H1 (cell line): ENCODE measurements around the gene ATF3. TPM values are rescaled to one million over a fixed set of nuclear protein-coding genes. Genes with fewer than 3 reads are reported as not detected.

Source experiments
- CTCF ChIA-PET: fragments of 300-600 bp; sonication (Branson Sonifier 250); formaldehyde crosslinking; loops from one replicate; lab custom pipeline; 2021; ENCODE audit not compliant: partially characterized antibody; lab: Charles Lee
- POLR2A ChIA-PET: fragments of 300-600 bp; sonication (Branson Sonifier 250); formaldehyde crosslinking; loops from one replicate; lab custom pipeline; 2021; ENCODE audit warnings: inconsistent platforms; ENCODE audit not compliant: partially characterized antibody; lab: Charles Lee
- DNase-seq, 2 experiments: peaks; one replicate each; pipeline versions ENCODE4 v3.0.0 to v3.0.0-alpha.2; 2010 to 2022; ENCODE audit warnings: low spot score in 2 of 2, low read depth in 1 of 2, mixed read lengths in 1 of 2
- FAIRE-seq: peaks from 2 replicates; lab custom pipeline; 2011; peaks lifted over from hg19 to GRCh38; lab: Jason Lieb, UNC
- H2AFZ ChIP-seq: 2 replicates; pipeline ENCODE4 v1.8.1; 2012; ENCODE audit warnings: low read length, inconsistent platforms
- H2AK5ac ChIP-seq: 2 replicates; pipeline ENCODE4 v1.6.1; 2013; ENCODE audit warnings: low read depth, low read length
- H2BK120ac ChIP-seq: replicated peaks from 2 replicates; pipeline ENCODE3; 2013; ENCODE audit warnings: low read depth, low read length, inconsistent platforms
- H2BK12ac ChIP-seq: 2 replicates; pipeline ENCODE4 v1.6.1; 2013; ENCODE audit warnings: low read depth, low read length
- H2BK15ac ChIP-seq: 2 replicates; pipeline ENCODE4 v1.6.1; 2013; ENCODE audit warnings: low read length
- H2BK20ac ChIP-seq: 2 replicates; pipeline ENCODE4 v1.6.1; 2013; ENCODE audit warnings: low read length
- H2BK5ac ChIP-seq: 2 replicates; pipeline ENCODE4 v1.6.1; 2013; ENCODE audit warnings: low read depth, low read length
- H3K14ac ChIP-seq: 2 replicates; pipeline ENCODE4 v1.6.1; 2013; ENCODE audit warnings: inconsistent platforms; ENCODE audit not compliant: insufficient read length
- H3K18ac ChIP-seq: 2 replicates; pipeline ENCODE4 v1.6.1; 2013; ENCODE audit warnings: low read length; ENCODE audit errors: extremely low read depth
- H3K23ac ChIP-seq: 2 replicates; pipeline ENCODE4 v1.6.1; 2013; ENCODE audit warnings: inconsistent platforms; ENCODE audit not compliant: insufficient read length
- H3K23me2 ChIP-seq: 2 replicates; pipeline ENCODE4 v1.6.1; 2013; ENCODE audit warnings: low read depth, low read length
- H3K27ac ChIP-seq: 2 replicates; pipeline ENCODE4 v1.6.1; 2011; ENCODE audit warnings: low read depth, low read length, inconsistent platforms
- H3K27me3 ChIP-seq, 4 experiments: replicated peaks in 1 of 4; 1 replicate in 1 of 4; 2 replicates in 3 of 4; pipeline versions ENCODE4 v1.6.1 to v1.8.1; 2011 to 2013; ENCODE audit warnings: low read length in 3 of 4, mild to moderate bottlenecking in 3 of 4, inconsistent platforms in 2 of 4, mixed read lengths in 2 of 4, moderate library complexity in 1 of 4; ENCODE audit not compliant: control insufficient read depth in 3 of 4, insufficient read depth in 3 of 4; ENCODE audit errors: extremely low read depth in 1 of 4
- H3K36me3 ChIP-seq, 4 experiments: 2 replicates each; pipeline versions ENCODE4 v1.6.1 to v1.8.1; 2011 to 2013; ENCODE audit warnings: mild to moderate bottlenecking in 4 of 4, low read length in 3 of 4, moderate library complexity in 2 of 4, control low read depth in 1 of 4, inconsistent platforms in 1 of 4; ENCODE audit not compliant: insufficient read depth in 4 of 4, control insufficient read depth in 2 of 4
- H3K4ac ChIP-seq: replicated peaks from 2 replicates; pipeline ENCODE3; 2013; ENCODE audit warnings: low read length, low read depth, mixed read lengths, inconsistent platforms; ENCODE audit not compliant: insufficient read length
- H3K4me1 ChIP-seq, 4 experiments: replicated peaks in 1 of 4; 1 replicate in 1 of 4; 2 replicates in 3 of 4; pipeline versions ENCODE4 v1.6.1 to v1.8.1; 2011 to 2013; ENCODE audit warnings: low read length in 3 of 4, inconsistent platforms in 2 of 4, mixed read lengths in 1 of 4; ENCODE audit not compliant: insufficient read depth in 4 of 4, control insufficient read depth in 3 of 4
- H3K4me2 ChIP-seq, 2 experiments: 2 replicates each; pipeline versions ENCODE4 v1.6.1 to v1.8.1; 2011 to 2013; ENCODE audit warnings: low read depth in 2 of 2, low read length in 2 of 2, control low read depth in 1 of 2, inconsistent platforms in 1 of 2, mild to moderate bottlenecking in 1 of 2; ENCODE audit not compliant: insufficient read depth in 1 of 2
- H3K4me3 ChIP-seq, 4 experiments: fragments of 200-600, 300-600 bp in 1 of 4; sonication (generic), shearing (Covaris generic), sonication (Bioruptor Twin) in 1 of 4; 2 replicates each; pipeline versions ENCODE4 v1.5.1 to v1.8.1; 2011 to 2016; ENCODE audit warnings: low read length in 4 of 4, low read depth in 3 of 4, control low read depth in 2 of 4, inconsistent platforms in 2 of 4, mild to moderate bottlenecking in 2 of 4, mixed read lengths in 1 of 4, moderate library complexity in 1 of 4; ENCODE audit not compliant: insufficient read depth in 2 of 4; ENCODE audit errors: extremely low read depth in 1 of 4
- H3K56ac ChIP-seq: replicated peaks from 2 replicates; pipeline ENCODE3; 2013; ENCODE audit warnings: low read depth, mild to moderate bottlenecking, mixed read lengths, low read length, inconsistent platforms; ENCODE audit not compliant: insufficient read length
- H3K79me1 ChIP-seq: 2 replicates; pipeline ENCODE4 v1.6.1; 2013; ENCODE audit warnings: low read depth, low read length, control low read depth
- H3K79me2 ChIP-seq, 2 experiments: 2 replicates each; pipeline versions ENCODE4 v1.6.1 to v1.8.1; 2012 to 2013; ENCODE audit warnings: low read length in 2 of 2, mild to moderate bottlenecking in 2 of 2, inconsistent platforms in 1 of 2; ENCODE audit not compliant: insufficient read depth in 2 of 2, control insufficient read depth in 1 of 2
- H3K9ac ChIP-seq, 4 experiments: replicated peaks in 1 of 4; 1 replicate in 1 of 4; 2 replicates in 3 of 4; pipeline versions ENCODE4 v1.6.1 to v1.8.1; 2011 to 2013; ENCODE audit warnings: low read depth in 3 of 4, low read length in 3 of 4, control low read depth in 2 of 4, mild to moderate bottlenecking in 2 of 4, moderate library complexity in 2 of 4, inconsistent platforms in 1 of 4; ENCODE audit errors: extremely low read depth in 1 of 4
- H3K9me3 ChIP-seq, 2 experiments: 2 replicates each; pipeline versions ENCODE4 v1.6.1 to v1.8.1; 2012 to 2013; ENCODE audit warnings: mild to moderate bottlenecking in 2 of 2, moderate library complexity in 2 of 2, control low read depth in 1 of 2, inconsistent platforms in 1 of 2, low read depth in 1 of 2, low read length in 1 of 2, mixed read lengths in 1 of 2; ENCODE audit not compliant: insufficient read depth in 2 of 2
- H4K20me1 ChIP-seq, 2 experiments: replicated peaks in 1 of 2; 2 replicates each; pipeline versions ENCODE3 to v1.8.1; 2011 to 2013; ENCODE audit warnings: inconsistent platforms in 2 of 2, low read length in 2 of 2, mild to moderate bottlenecking in 1 of 2; ENCODE audit not compliant: insufficient read depth in 2 of 2, control insufficient read depth in 1 of 2
- H4K5ac ChIP-seq: 2 replicates; pipeline ENCODE4 v1.6.1; 2013; ENCODE audit warnings: low read length, low read depth, mixed read lengths, inconsistent platforms; ENCODE audit not compliant: insufficient read length
- H4K8ac ChIP-seq: 2 replicates; pipeline ENCODE4 v1.8.0; 2013; ENCODE audit warnings: mild to moderate bottlenecking, moderate library complexity, low read length, inconsistent platforms; ENCODE audit not compliant: insufficient read depth; ENCODE audit errors: extremely low read depth
- H4K91ac ChIP-seq: replicated peaks from 2 replicates; pipeline ENCODE3; 2013; ENCODE audit warnings: low read length, mixed read lengths, inconsistent platforms; ENCODE audit not compliant: insufficient read length
- SP4 ChIP-seq: IDR thresholded peaks from 2 replicates; pipeline ENCODE4 v1.6.1; 2012; ENCODE audit warnings: low read length, inconsistent platforms
- WGBS, 2 experiments: shearing (Covaris generic) in 1 of 2; methylation state at CpG; one replicate each; pipeline versions ENCODE4 v1.1.6 to v1.1.7; 2013 to 2015; ENCODE audit warnings: low lambda C conversion rate in 2 of 2, mixed read lengths in 2 of 2, inconsistent platforms in 1 of 2, low coverage in 1 of 2, missing lambda C conversion rate in 1 of 2; ENCODE audit not compliant: insufficient replicate concordance in 2 of 2, insufficient coverage in 1 of 2, insufficient read length in 1 of 2; ENCODE audit errors: extremely low coverage in 1 of 2, missing lambda C conversion rate in 1 of 2; 5-methylcytosine and 5-hydroxymethylcytosine counted together
- polyA plus RNA-seq, 7 experiments: library from polyadenylated mRNA; depleted of rRNA in 3 of 7; stranded (reverse) in 5 of 7; unstranded in 2 of 7; fragments of >200 nt in 5 of 7; fragments of 200-250 nt in 2 of 7; gene quantifications; 1 replicate in 5 of 7; 2 replicates in 1 of 7; 4 replicates in 1 of 7; pipeline versions ENCODE4 v1.2.1 to v1.2.3, GENCODE V29; 2011 to 2013; ENCODE audit warnings: missing spikeins in 2 of 7, mixed read lengths in 2 of 7
- total RNA-seq: library from RNA; stranded (reverse); fragmentation: NEBNext Ultra II Directional; extraction: Animal tissue kit (Norgen Biotek cat#: 25700); gene quantifications from 2 replicates; pipeline ENCODE4 v1.2.1, GENCODE V29; 2021

Gene ATF3
- total and polyA plus RNA-seq, 2 of the 8 experiments (the other 6 are each of a cell fraction or from before 2014, with no cell fraction given) = 12.2 to 27.7 TPM

DNA sequence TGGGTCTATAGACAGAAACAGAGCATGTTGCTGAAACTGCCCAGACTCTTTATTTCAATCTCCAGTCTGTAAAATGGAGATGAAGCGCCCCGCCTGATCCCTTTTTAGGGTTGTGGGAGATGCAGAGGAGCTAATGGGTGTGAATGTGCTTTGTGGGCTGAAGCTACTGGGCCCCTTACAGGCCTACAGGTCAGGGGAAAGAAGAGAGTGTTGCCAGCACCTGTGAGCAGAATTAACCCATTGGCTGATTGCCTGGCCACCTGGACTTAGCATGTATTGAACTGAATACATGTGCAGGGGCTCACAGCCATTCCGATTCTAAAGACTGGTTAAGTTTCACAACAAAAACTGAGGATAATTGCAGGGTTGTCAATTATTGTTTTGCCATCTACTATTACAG lies 13.9 kb upstream of the ATF3 start:
- no peak overlapping the region for H2BK120ac ChIP-seq
- no peak overlapping the region for H3K18ac ChIP-seq
- H3K4me2 ChIP-seq = no peak overlapping the region
- H3K56ac ChIP-seq = no peak overlapping the region
- no peak overlapping the region for H2BK5ac ChIP-seq
- H3K4ac ChIP-seq = no peak overlapping the region
- no peaks in the 10 kb centered on the region for H3K36me3 ChIP-seq
- H3K23ac ChIP-seq = no peak overlapping the region
- H3K27me3 ChIP-seq = no peaks in the 10 kb centered on the region
- H2BK20ac ChIP-seq = no peak overlapping the region
- peaks cover 0 to 13% (median 3%) of the 10 kb centered on the region in 4 experiments; a peak in 6 of 7 replicates for H3K4me1 ChIP-seq
- H2BK12ac ChIP-seq = no peak overlapping the region
- H3K9me3 ChIP-seq = no peaks in the 10 kb centered on the region
- H2AFZ ChIP-seq = no peak overlapping the region
- H4K91ac ChIP-seq = no peak overlapping the region
- no peak overlapping the region for H3K27ac ChIP-seq
- no peak overlapping the region for H2BK15ac ChIP-seq
- H3K23me2 ChIP-seq = no peaks in the 10 kb centered on the region
- no peak overlapping the region for H3K14ac ChIP-seq
- H2AK5ac ChIP-seq = no peak overlapping the region
- no peak overlapping the region for H4K5ac ChIP-seq
- TF ChIP-seq SP4 = no peak
- no peak for FAIRE-seq
- ChIA-PET POLR2A (interaction anchor here (1.1 to 7.7 kb wide), 3 partner anchors 11 to 36 kb away, joined by 3 to 88 read pairs (median 12); partner anchors contain the start of gene ATF3), CTCF (interaction anchor here (0.7 to 2.3 kb wide), 14 partner anchors 8 to 139 kb away, joined by 3 to 17 read pairs (median 4); partner anchors contain the start of gene ATF3)
- H4K20me1 ChIP-seq = no peaks in the 10 kb centered on the region
- 94% methylated on average over 3 of the region's 3 CpGs; no CpG with 5 or more reads in 1 of the 2 experiments for WGBS, 2 experiments
- H3K4me3 ChIP-seq = no peak overlapping the region
- DNase-seq = no peak
- no peaks in the 10 kb centered on the region for H3K79me2 ChIP-seq
- H3K9ac ChIP-seq = no peak overlapping the region
- H3K79me1 ChIP-seq = no peaks in the 10 kb centered on the region
- no peak overlapping the region for H4K8ac ChIP-seq
